CD8-positive, alpha-beta memory T cell (primary cell): Measurements from ENCODE around the gene KDM7A. TPM values are rescaled to one million over a fixed set of nuclear protein-coding genes. Genes with fewer than 3 reads are reported as not detected.

Experiments used
- CTCF ChIA-PET: fragments of 350-600 bp; sonication (Branson Sonifier 250); formaldehyde crosslinking; loops from one replicate; lab custom pipeline; 2021; ENCODE audit warnings: antibody characterized with exemption; lab: Charles Lee
- POLR2A ChIA-PET: fragments of 350-600 bp; sonication (Branson Sonifier 250); formaldehyde crosslinking; loops from one replicate; lab custom pipeline; 2021; ENCODE audit warnings: antibody characterized with exemption; lab: Charles Lee
- DNase-seq, 5 donors: peaks; one replicate each; pipeline versions ENCODE4 v3.0.0 to v3.0.0-alpha.2; 2020 to 2022; ENCODE audit warnings: mixed read lengths in 1 of 5
- H3K27ac ChIP-seq: one replicate; pipeline ENCODE4 v1.7.0; 2013; ENCODE audit warnings: low read depth, mild to moderate bottlenecking, low read length, moderate library complexity
- H3K27me3 ChIP-seq: 2 replicates; pipeline ENCODE4 v1.7.0; 2013; ENCODE audit warnings: low read length, mild to moderate bottlenecking; ENCODE audit not compliant: insufficient read depth, poor library complexity, severe bottlenecking
- H3K36me3 ChIP-seq: 2 replicates; pipeline ENCODE4 v1.7.0; 2013; ENCODE audit warnings: mild to moderate bottlenecking, low read length, moderate library complexity; ENCODE audit not compliant: insufficient read depth
- H3K4me1 ChIP-seq: 2 replicates; pipeline ENCODE4 v1.7.0; 2013; ENCODE audit warnings: mild to moderate bottlenecking, low read length, moderate library complexity; ENCODE audit not compliant: insufficient read depth
- H3K4me3 ChIP-seq: 2 replicates; pipeline ENCODE4 v1.7.0; 2013; ENCODE audit warnings: mild to moderate bottlenecking, low read length
- H3K9me3 ChIP-seq: 2 replicates; pipeline ENCODE4 v1.7.0; 2013; ENCODE audit warnings: mild to moderate bottlenecking, low read length
- H3K27ac Mint-ChIP-seq, 8 donors: one replicate each; pipeline ENCODE4 v1.8.0; 2020 to 2021; ENCODE audit warnings: mixed read lengths in 8 of 8, mild to moderate bottlenecking in 6 of 8, inconsistent platforms in 3 of 8, moderate library complexity in 3 of 8
- H3K27me3 Mint-ChIP-seq, 2 donors: one replicate each; pipeline ENCODE4 v1.8.0; 2020 to 2021; ENCODE audit warnings: mixed read lengths in 2 of 2, mild to moderate bottlenecking in 1 of 2, moderate library complexity in 1 of 2
- H3K36me3 Mint-ChIP-seq, 3 donors: one replicate each; pipeline ENCODE4 v1.8.0; 2020 to 2021; ENCODE audit warnings: mixed read lengths in 3 of 3, inconsistent platforms in 1 of 3, mild to moderate bottlenecking in 1 of 3
- H3K4me1 Mint-ChIP-seq, 3 donors: one replicate each; pipeline ENCODE4 v1.8.0; 2020 to 2021; ENCODE audit warnings: mixed read lengths in 3 of 3, inconsistent platforms in 1 of 3, mild to moderate bottlenecking in 1 of 3
- H3K4me3 Mint-ChIP-seq, 7 donors: one replicate each; pipeline ENCODE4 v1.8.0; 2020 to 2021; ENCODE audit warnings: mixed read lengths in 7 of 7, mild to moderate bottlenecking in 6 of 7, moderate library complexity in 4 of 7, inconsistent platforms in 2 of 7
- H3K9me3 Mint-ChIP-seq, 5 donors: one replicate each; pipeline ENCODE4 v1.8.0; 2020 to 2022; ENCODE audit warnings: mixed read lengths in 5 of 5, mild to moderate bottlenecking in 3 of 5, moderate library complexity in 2 of 5, inconsistent platforms in 1 of 5
- polyA plus RNA-seq: library from polyadenylated mRNA; unstranded; fragments of 300-500 nt; fragmentation: Illumina TruSeq; gene quantifications from one replicate; pipeline ENCODE4 v1.2.3, GENCODE V29; 2021
- total RNA-seq, 2 experiments: library from RNA; stranded (reverse); gene quantifications; one replicate each; pipeline ENCODE4 v1.2.3, GENCODE V29; 2021

KDM7A gene
- total and polyA plus RNA-seq, 3 experiments from 2014 or later: 3.5 to 8.5 (median 8.2) TPM

GRCh38 chr7:140079121-140079536 is 97.7 kb downstream of the KDM7A start:
- CTCF ChIA-PET: no interaction called here
- H3K36me3 Mint-ChIP-seq: no peaks in the 10 kb centered on the region
- peaks cover 8 to 17% (median 12%) of the 10 kb centered on the region in 3 donors for H3K4me1 Mint-ChIP-seq
- no peaks in the 10 kb centered on the region for H3K27me3 ChIP-seq
- H3K9me3 Mint-ChIP-seq: no peaks in the 10 kb centered on the region
- peaks cover 4% of the 10 kb centered on the region for H3K4me1 ChIP-seq
- no peaks in the 10 kb centered on the region for H3K9me3 ChIP-seq
- DNase-seq: no peak
- H3K27ac Mint-ChIP-seq: no peak overlapping the region
- no peaks in the 10 kb centered on the region for H3K36me3 ChIP-seq
- H3K27me3 Mint-ChIP-seq: peaks cover 3 to 4% of the 10 kb centered on the region in 2 donors
- no peak overlapping the region for H3K27ac ChIP-seq
- POLR2A ChIA-PET: no interaction called here
- H3K4me3 Mint-ChIP-seq: no peak overlapping the region
- H3K4me3 ChIP-seq: no peak overlapping the region

- H3K4me1 Mint-ChIP-seq: peaks cover 1 to 9% (median 5%) of the 10 kb centered on the region in 3 donors
- CTCF ChIA-PET: interaction anchor here (1.1 kb wide), 1 partner anchor 23 kb away, joined by 3 read pairs; no protein-coding TSS in a partner anchor
- H3K27ac ChIP-seq: no peak overlapping the region
These were observed 98.4 kb downstream of the KDM7A start for GRCh38 chr7:140078392-140078791.

GRCh38 chr7:140074780-140075179 is 102.0 kb downstream of the KDM7A start:
- Mint-ChIP-seq H3K36me3 (peaks cover 0 to 5% (median 0%) of the 10 kb centered on the region in 3 donors), H3K4me1 (peaks cover under 1 to 2% (median under 1%) of the 10 kb centered on the region in 3 donors), H3K27me3 (peaks cover 3 to 4% of the 10 kb centered on the region in 2 donors), H3K27ac (peak overlapping the region in 1 of 8 donors; percentile 54), H3K9me3 (peaks cover 0 to 3% (median 0%) of the 10 kb centered on the region in 5 donors), H3K4me3 (no peak overlapping the region)
- Histone ChIP-seq H3K9me3 (no peaks in the 10 kb centered on the region), H3K4me3 (no peak overlapping the region), H3K27me3 (no peaks in the 10 kb centered on the region), H3K27ac (no peak overlapping the region), H3K36me3 (no peaks in the 10 kb centered on the region), H3K4me1 (no peaks in the 10 kb centered on the region)
- POLR2A ChIA-PET: no interaction called here
- CTCF ChIA-PET: interaction anchor here (1.1 kb wide), 1 partner anchor 12 kb away, joined by 3 read pairs; the partner anchor contains the start of gene PARP12
- no peak for DNase-seq

More at GRCh38 chr7:140078392-140078791, 98.4 kb downstream of the KDM7A start:
- Histone ChIP-seq H3K4me1 (no peaks in the 10 kb centered on the region), H3K27me3 (no peaks in the 10 kb centered on the region), H3K4me3 (no peak overlapping the region), H3K9me3 (no peaks in the 10 kb centered on the region), H3K36me3 (no peaks in the 10 kb centered on the region)
- Mint-ChIP-seq H3K4me3 (peak overlapping the region in 3 of 7 donors; percentile 36 to 70 (median 54)), H3K9me3 (no peaks in the 10 kb centered on the region), H3K36me3 (no peaks in the 10 kb centered on the region), H3K27ac (peak overlapping the region in 2 of 8 donors; percentile 54 to 77), H3K27me3 (peaks cover 3 to 4% of the 10 kb centered on the region in 2 donors)
- POLR2A ChIA-PET: no interaction called here
- DNase-seq: peak in 1 of 5 donors; percentile 30

- peaks cover 11% of the 10 kb centered on the region for H3K9me3 ChIP-seq
- ChIA-PET CTCF (no interaction called here), POLR2A (no interaction called here)
- H3K27me3 Mint-ChIP-seq: peaks cover 0 to 4% of the 10 kb centered on the region in 2 donors
- no peak overlapping the region for H3K27ac ChIP-seq
- no peak overlapping the region for H3K27ac Mint-ChIP-seq
- no peaks in the 10 kb centered on the region for H3K36me3 ChIP-seq
- peaks cover 0 to 7% (median 7%) of the 10 kb centered on the region in 3 donors for H3K4me1 Mint-ChIP-seq
- no peak for DNase-seq
- no peaks in the 10 kb centered on the region for H3K4me1 ChIP-seq
- peaks cover 7 to 24% (median 18%) of the 10 kb centered on the region in 5 donors for H3K9me3 Mint-ChIP-seq
- H3K27me3 ChIP-seq: no peaks in the 10 kb centered on the region
- no peak overlapping the region for H3K4me3 Mint-ChIP-seq
- H3K4me3 ChIP-seq: no peak overlapping the region
- peaks cover 2 to 30% (median 5%) of the 10 kb centered on the region in 3 donors for H3K36me3 Mint-ChIP-seq
These were observed 106.2 kb downstream of the KDM7A start for GRCh38 chr7:140070546-140070945.

- Histone ChIP-seq H3K9me3 (peaks cover 11% of the 10 kb centered on the region), H3K27ac (no peak overlapping the region), H3K36me3 (no peaks in the 10 kb centered on the region), H3K27me3 (no peaks in the 10 kb centered on the region), H3K4me3 (no peak overlapping the region), H3K4me1 (no peaks in the 10 kb centered on the region)
- no peak overlapping the region for H3K4me3 Mint-ChIP-seq
- ChIA-PET POLR2A (no interaction called here), CTCF (no interaction called here)
- no peak for DNase-seq
- H3K36me3 Mint-ChIP-seq: peaks cover 2 to 31% (median 5%) of the 10 kb centered on the region in 3 donors
- H3K27ac Mint-ChIP-seq: peak overlapping the region in 1 of 8 donors; percentile 72
- H3K9me3 Mint-ChIP-seq: peaks cover 7 to 24% (median 19%) of the 10 kb centered on the region in 5 donors
- H3K4me1 Mint-ChIP-seq: peaks cover 0 to 7% (median 7%) of the 10 kb centered on the region in 3 donors
- no peaks in the 10 kb centered on the region for H3K27me3 Mint-ChIP-seq
These were observed 107.4 kb downstream of the KDM7A start for GRCh38 chr7:140069298-140069949.

- Histone ChIP-seq H3K36me3 (no peaks in the 10 kb centered on the region), H3K4me3 (no peak overlapping the region), H3K27ac (no peak overlapping the region), H3K9me3 (peaks cover 11% of the 10 kb centered on the region), H3K4me1 (peaks cover 5% of the 10 kb centered on the region), H3K27me3 (no peaks in the 10 kb centered on the region)
- Mint-ChIP-seq H3K36me3 (peaks cover 2 to 31% (median 5%) of the 10 kb centered on the region in 3 donors), H3K9me3 (peaks cover 7 to 24% (median 19%) of the 10 kb centered on the region in 5 donors), H3K4me1 (peaks cover 5 to 16% (median 7%) of the 10 kb centered on the region in 3 donors), H3K27me3 (no peaks in the 10 kb centered on the region), H3K4me3 (no peak overlapping the region), H3K27ac (no peak overlapping the region)
- ChIA-PET CTCF (no interaction called here), POLR2A (interaction anchor here (0.6 kb wide), 1 partner anchor 290 kb away, joined by 3 read pairs; no protein-coding TSS in a partner anchor)
- DNase-seq: no peak
These were observed 108.8 kb downstream of the KDM7A start for GRCh38 chr7:140068033-140068432.

- H3K4me1 ChIP-seq: peaks cover 5% of the 10 kb centered on the region
- H3K27me3 ChIP-seq: no peaks in the 10 kb centered on the region
- H3K4me3 ChIP-seq: no peak overlapping the region
- Mint-ChIP-seq H3K27me3 (no peaks in the 10 kb centered on the region), H3K4me1 (peaks cover 5 to 19% (median 7%) of the 10 kb centered on the region in 3 donors), H3K27ac (no peak overlapping the region), H3K9me3 (peaks cover 7 to 24% (median 19%) of the 10 kb centered on the region in 5 donors), H3K4me3 (peak overlapping the region in 1 of 7 donors; percentile 12), H3K36me3 (peaks cover 4 to 31% (median 5%) of the 10 kb centered on the region in 3 donors)
- H3K9me3 ChIP-seq: peaks cover 11% of the 10 kb centered on the region
- ChIA-PET POLR2A (no interaction called here), CTCF (interaction anchor here (1.1 kb wide), 1 partner anchor 17 kb away, joined by 3 read pairs; no protein-coding TSS in a partner anchor)
- no peaks in the 10 kb centered on the region for H3K36me3 ChIP-seq
- DNase-seq: no peak
- no peak overlapping the region for H3K27ac ChIP-seq
These were observed 109.7 kb downstream of the KDM7A start for GRCh38 chr7:140067052-140067451.
